ENCODE results near the gene GDPGP1. TPM values are rescaled to one million over a fixed set of nuclear protein-coding genes. Genes with fewer than 3 reads are reported as not detected.

The GDPGP1 gene
- total and polyA plus RNA-seq, 2 of the 4 experiments (the other 2 are of a cell fraction): 2.3 to 4.1 TPM

DNA sequence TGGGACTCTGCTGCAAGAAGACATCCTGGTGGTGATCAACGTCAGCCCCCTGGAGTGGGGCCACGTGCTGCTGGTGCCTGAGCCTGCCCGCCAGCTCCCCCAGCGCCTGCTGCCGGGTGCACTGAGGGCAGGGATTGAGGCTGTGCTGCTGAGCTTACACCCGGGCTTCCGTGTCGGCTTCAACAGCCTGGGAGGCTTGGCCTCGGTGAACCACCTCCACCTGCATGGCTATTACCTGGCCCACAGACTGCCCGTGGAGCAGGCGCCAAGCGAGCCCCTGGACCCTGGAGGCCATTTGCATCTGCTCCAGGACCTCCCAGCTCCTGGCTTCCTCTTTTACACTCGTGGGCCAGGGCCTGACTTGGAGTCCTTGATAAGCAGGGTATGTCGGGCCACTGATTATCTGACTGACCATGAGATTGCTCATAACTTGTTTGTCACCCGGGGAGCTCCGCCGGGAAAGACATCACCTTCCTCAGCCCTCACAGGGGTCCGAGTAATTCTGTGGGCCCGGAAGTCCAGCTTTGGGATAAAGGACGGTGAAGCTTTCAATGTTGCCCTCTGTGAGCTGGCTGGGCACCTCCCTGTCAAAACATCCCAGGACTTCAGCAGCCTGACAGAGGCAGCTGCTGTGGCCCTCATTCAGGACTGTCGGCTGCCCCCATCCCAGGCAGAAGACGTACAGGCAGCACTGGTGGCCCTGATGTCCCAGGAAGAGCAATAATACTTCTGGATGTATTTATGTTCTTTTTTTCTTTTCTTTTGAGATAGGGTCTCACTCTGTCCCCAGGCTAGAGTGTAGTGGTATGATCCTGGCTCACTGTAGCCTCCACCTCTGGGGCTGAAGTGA lies 7.6 kb downstream of the GDPGP1 start:
- Histone ChIP-seq H2BK5ac (ENCODE audit: low read depth, low read length, poor library complexity, severe bottlenecking) (no peak overlapping the region), H2AFZ (replicated peaks; ENCODE audit: low read length, poor library complexity) (no peak overlapping the region), H3K56ac (ENCODE audit: extremely low read depth, insufficient read depth, low read length) (no peak overlapping the region), H3K9ac (ENCODE audit: low read depth, low read length) (no peak overlapping the region), H4K8ac (ENCODE audit: low read depth in 2 of 2, low read length in 2 of 2) (no peak overlapping the region), H3K4me3 (ENCODE audit: insufficient read depth, low read depth, low read length) (no peak overlapping the region), H2BK15ac (ENCODE audit: low read depth, low read length) (no peak overlapping the region), H2AK9ac (replicated peaks; ENCODE audit: low read depth, low read length, poor library complexity) (no peak overlapping the region), H4K91ac (ENCODE audit: insufficient read depth, low read depth, low read length) (no peak overlapping the region), H3K9me1 (ENCODE audit: insufficient read depth, low read length) (no peaks in the 10 kb centered on the region), H3K23ac (ENCODE audit: low read depth, low read length) (no peak overlapping the region), H4K5ac (ENCODE audit: low read depth, low read length) (no peak overlapping the region), H2AK5ac (ENCODE audit: low read depth, low read length) (no peak overlapping the region), H3K4me1 (ENCODE audit: control insufficient read depth, insufficient read depth, low read length) (no peaks in the 10 kb centered on the region), H2BK120ac (ENCODE audit: low read depth, low read length) (no peak overlapping the region), H3K79me1 (ENCODE audit: low read depth in 1 of 2, low read length in 2 of 2) (no peaks in the 10 kb centered on the region), H3K4ac (ENCODE audit: low read depth, low read length) (no peak overlapping the region), H2BK20ac (ENCODE audit: low read depth, low read length) (no peak overlapping the region), H3K4me2 (ENCODE audit: low read depth, low read length) (no peak overlapping the region), H3K27me3 (ENCODE audit: control insufficient read depth, insufficient read depth, low read length) (no peaks in the 10 kb centered on the region), H3K36me3 (ENCODE audit: control insufficient read depth, insufficient read depth, low read length) (peaks cover 4% of the 10 kb centered on the region; the same call in 1 of the 2 replicates), H3K9me3 (ENCODE audit: control insufficient read depth, insufficient read depth, low read length) (no peaks in the 10 kb centered on the region), H4K20me1 (ENCODE audit: insufficient read depth, low read length) (no peaks in the 10 kb centered on the region), H3K27ac (ENCODE audit: insufficient read depth, low read length) (no peak overlapping the region), H3K14ac (replicated peaks; ENCODE audit: low read depth, low read length) (no peak overlapping the region), H3K18ac (ENCODE audit: low read depth, low read length) (no peak overlapping the region)
- DNase-seq (no peak), ATAC-seq (ENCODE audit: low read depth) (no peak)
- in situ Hi-C loops (cut with MboI; ENCODE audit: low sequenced_read_pairs) (no loop called here), dilution Hi-C loops (cut with HindIII; ENCODE audit: low sequenced_read_pairs, unreplicated experiment) (no loop called here), intact Hi-C loops (cut with micrococcal nuclease) (no loop called here)
- ChIA-PET CTCF (no interaction called here), POLR2A (ENCODE audit: unreplicated experiment) (no interaction called here)
- no TSS peak for BruUV-seq (replicated peaks)
- 87% methylated on average over 7 of the region's 22 CpGs; no CpG with 5 or more reads in 1 of the 2 experiments for WGBS, 2 experiments (ENCODE audit: extremely low coverage in 2 of 2, insufficient read length in 1 of 2)
- no peak for TF ChIP-seq CHD1 (IDR thresholded peaks at IDR 0.05; ENCODE audit: low read depth, low read length)
- TF ChIP-seq, protein P1, sequence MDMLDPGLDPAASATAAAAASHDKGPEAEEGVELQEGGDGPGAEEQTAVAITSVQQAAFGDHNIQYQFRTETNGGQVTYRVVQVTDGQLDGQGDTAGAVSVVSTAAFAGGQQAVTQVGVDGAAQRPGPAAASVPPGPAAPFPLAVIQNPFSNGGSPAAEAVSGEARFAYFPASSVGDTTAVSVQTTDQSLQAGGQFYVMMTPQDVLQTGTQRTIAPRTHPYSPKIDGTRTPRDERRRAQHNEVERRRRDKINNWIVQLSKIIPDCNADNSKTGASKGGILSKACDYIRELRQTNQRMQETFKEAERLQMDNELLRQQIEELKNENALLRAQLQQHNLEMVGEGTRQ (IDR thresholded peaks at IDR 0.05; ENCODE audit: low read depth, low read length): no peak
- TF ChIP-seq RFX5 (IDR thresholded peaks at IDR 0.05; ENCODE audit: low read depth, low read length): no peak
- TF ChIP-seq RCOR1 (IDR thresholded peaks at IDR 0.05; ENCODE audit: insufficient replicate concordance, low read length): no peak
- no peak for TF ChIP-seq FOS (IDR thresholded peaks at IDR 0.05; ENCODE audit: low read depth, low read length)
- TF ChIP-seq, protein P2, sequence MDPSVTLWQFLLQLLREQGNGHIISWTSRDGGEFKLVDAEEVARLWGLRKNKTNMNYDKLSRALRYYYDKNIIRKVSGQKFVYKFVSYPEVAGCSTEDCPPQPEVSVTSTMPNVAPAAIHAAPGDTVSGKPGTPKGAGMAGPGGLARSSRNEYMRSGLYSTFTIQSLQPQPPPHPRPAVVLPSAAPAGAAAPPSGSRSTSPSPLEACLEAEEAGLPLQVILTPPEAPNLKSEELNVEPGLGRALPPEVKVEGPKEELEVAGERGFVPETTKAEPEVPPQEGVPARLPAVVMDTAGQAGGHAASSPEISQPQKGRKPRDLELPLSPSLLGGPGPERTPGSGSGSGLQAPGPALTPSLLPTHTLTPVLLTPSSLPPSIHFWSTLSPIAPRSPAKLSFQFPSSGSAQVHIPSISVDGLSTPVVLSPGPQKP (IDR thresholded peaks at IDR 0.05; ENCODE audit: borderline replicate concordance, low read depth, low read length): no peak
- no peak for TF ChIP-seq SMC3 (IDR thresholded peaks at IDR 0.05; ENCODE audit: low read depth, low read length)
- no peak for TF ChIP-seq MAZ (IDR thresholded peaks at IDR 0.05; ENCODE audit: borderline replicate concordance, low read depth, low read length)
- TF ChIP-seq BHLHE40 (IDR thresholded peaks at IDR 0.05; ENCODE audit: low read depth, low read length): no peak
- no peak for TF ChIP-seq MXI1 (IDR thresholded peaks at IDR 0.05; ENCODE audit: borderline replicate concordance, low read depth, low read length)
- no peak for TF ChIP-seq CEBPB (IDR thresholded peaks at IDR 0.05; ENCODE audit: low read depth, low read length)
- TF ChIP-seq, protein P3, sequence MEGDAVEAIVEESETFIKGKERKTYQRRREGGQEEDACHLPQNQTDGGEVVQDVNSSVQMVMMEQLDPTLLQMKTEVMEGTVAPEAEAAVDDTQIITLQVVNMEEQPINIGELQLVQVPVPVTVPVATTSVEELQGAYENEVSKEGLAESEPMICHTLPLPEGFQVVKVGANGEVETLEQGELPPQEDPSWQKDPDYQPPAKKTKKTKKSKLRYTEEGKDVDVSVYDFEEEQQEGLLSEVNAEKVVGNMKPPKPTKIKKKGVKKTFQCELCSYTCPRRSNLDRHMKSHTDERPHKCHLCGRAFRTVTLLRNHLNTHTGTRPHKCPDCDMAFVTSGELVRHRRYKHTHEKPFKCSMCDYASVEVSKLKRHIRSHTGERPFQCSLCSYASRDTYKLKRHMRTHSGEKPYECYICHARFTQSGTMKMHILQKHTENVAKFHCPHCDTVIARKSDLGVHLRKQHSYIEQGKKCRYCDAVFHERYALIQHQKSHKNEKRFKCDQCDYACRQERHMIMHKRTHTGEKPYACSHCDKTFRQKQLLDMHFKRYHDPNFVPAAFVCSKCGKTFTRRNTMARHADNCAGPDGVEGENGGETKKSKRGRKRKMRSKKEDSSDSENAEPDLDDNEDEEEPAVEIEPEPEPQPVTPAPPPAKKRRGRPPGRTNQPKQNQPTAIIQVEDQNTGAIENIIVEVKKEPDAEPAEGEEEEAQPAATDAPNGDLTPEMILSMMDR (conservative IDR thresholded peaks at IDR 0.05; ENCODE audit: low read depth, low read length): no peak
- no peak for TF ChIP-seq RAD21 (IDR thresholded peaks at IDR 0.05; ENCODE audit: low read length)
- no peak for TF ChIP-seq NFE2L2 (IDR thresholded peaks at IDR 0.05; ENCODE audit: low read depth, low read length)
- TF ChIP-seq POLR2A (IDR thresholded peaks at IDR 0.05; ENCODE audit: low read depth, low read length): no peak
